Smooth muscle cell (in vitro differentiated cells): ENCODE results near the gene SOX5. TPM values are rescaled to one million over a fixed set of nuclear protein-coding genes. Genes with fewer than 3 reads are reported as not detected.

Experiments
- DNase-seq: peaks from one replicate; lab custom pipeline; 2025; ENCODE audit not compliant: unreplicated experiment; lab: John Stamatoyannopoulos, UW
- H2AFZ ChIP-seq: fragments of 200-600 bp; sonication (generic); 2 replicates; pipeline ENCODE4 v1.6.0; 2016; ENCODE audit warnings: antibody characterized with exemption, low read depth, mild to moderate bottlenecking
- H3F3A ChIP-seq: fragments of 200-600 bp; sonication (generic); 2 replicates; pipeline ENCODE4 v1.6.0; 2017; ENCODE audit warnings: antibody characterized with exemption, low read depth
- H3K27ac ChIP-seq: fragments of 200-600 bp; sonication (generic); 2 replicates; pipeline ENCODE4 v1.5.1; 2016; ENCODE audit warnings: low read depth, mild to moderate bottlenecking
- H3K27me3 ChIP-seq: fragments of 200-600 bp; sonication (generic); 2 replicates; pipeline ENCODE4 v1.6.1; 2016; ENCODE audit warnings: low read depth, mild to moderate bottlenecking
- H3K36me3 ChIP-seq: fragments of 200-600 bp; sonication (generic); 2 replicates; pipeline ENCODE4 v1.5.1; 2016; ENCODE audit warnings: low read depth
- H3K4me1 ChIP-seq: fragments of 200-600 bp; sonication (generic); 2 replicates; pipeline ENCODE4 v1.5.1; 2016; ENCODE audit warnings: low read depth
- H3K4me2 ChIP-seq: fragments of 200-600 bp; sonication (generic); 2 replicates; pipeline ENCODE4 v1.6.0; 2016; ENCODE audit warnings: mild to moderate bottlenecking
- H3K4me3 ChIP-seq: fragments of 200-600 bp; sonication (generic); 2 replicates; pipeline ENCODE4 v1.5.1; 2016; ENCODE audit warnings: mild to moderate bottlenecking
- H3K79me2 ChIP-seq: fragments of 200-600 bp; sonication (generic); 2 replicates; pipeline ENCODE4 v1.6.0; 2016; ENCODE audit warnings: low read depth, mild to moderate bottlenecking
- H3K9ac ChIP-seq: fragments of 200-600 bp; sonication (generic); 2 replicates; pipeline ENCODE4 v1.6.0; 2016; ENCODE audit warnings: low read depth
- H3K9me3 ChIP-seq: fragments of 200-600 bp; sonication (generic); replicated peaks from 2 replicates; pipeline ENCODE4 v1.5.1; 2016; ENCODE audit warnings: low read depth
- H4K20me1 ChIP-seq: fragments of 200-600 bp; sonication (generic); 2 replicates; pipeline ENCODE4 v1.6.0; 2016; ENCODE audit warnings: low read depth
- WGBS: methylation state at CpG from one replicate; pipeline ENCODE4 v1.1.7; 2016; ENCODE audit warnings: low lambda C conversion rate; 5-methylcytosine and 5-hydroxymethylcytosine counted together
- polyA plus RNA-seq: library from polyadenylated mRNA; unstranded; fragments of >200 nt; fragmentation: Nextera tagmentation; extraction: Ambion mirVana; gene quantifications from 2 replicates; pipeline ENCODE4 v1.2.1, GENCODE V29; 2016
- total RNA-seq: library from RNA; depleted of rRNA; stranded (reverse); fragments of >200 nt; gene quantifications from 2 replicates; pipeline ENCODE4 v1.2.3, GENCODE V29; 2014
- TF ChIP-seq, protein P1 (sequence below): fragments of 200-600 bp; sonication (generic); IDR thresholded peaks from 2 replicates; pipeline ENCODE4 v1.5.1; 2017; ENCODE audit warnings: borderline replicate concordance, mild to moderate bottlenecking, antibody characterized with exemption; ENCODE audit not compliant: insufficient read depth, poor library complexity, severe bottlenecking

SOX5 gene
- total and polyA plus RNA-seq, 2 experiments from 2014 or later: 22.3 to 47.8 TPM

GRCh38 chr12:23686095-23686494 lies 263.4 kb downstream of the SOX5 start:
- DNase-seq: no peak
- Histone ChIP-seq H3K4me1 (peaks cover 45% of the 10 kb centered on the region), H2AFZ (no peak overlapping the region), H3K9me3 (no peaks in the 10 kb centered on the region), H3K36me3 (peaks cover 5% of the 10 kb centered on the region), H4K20me1 (no peaks in the 10 kb centered on the region), H3K27me3 (no peaks in the 10 kb centered on the region), H3K79me2 (peaks cover 7% of the 10 kb centered on the region), H3K4me3 (no peak overlapping the region), H3F3A (no peaks in the 10 kb centered on the region), H3K27ac (no peak overlapping the region), H3K9ac (no peak overlapping the region), H3K4me2 (no peak overlapping the region)
- TF ChIP-seq, protein P1, sequence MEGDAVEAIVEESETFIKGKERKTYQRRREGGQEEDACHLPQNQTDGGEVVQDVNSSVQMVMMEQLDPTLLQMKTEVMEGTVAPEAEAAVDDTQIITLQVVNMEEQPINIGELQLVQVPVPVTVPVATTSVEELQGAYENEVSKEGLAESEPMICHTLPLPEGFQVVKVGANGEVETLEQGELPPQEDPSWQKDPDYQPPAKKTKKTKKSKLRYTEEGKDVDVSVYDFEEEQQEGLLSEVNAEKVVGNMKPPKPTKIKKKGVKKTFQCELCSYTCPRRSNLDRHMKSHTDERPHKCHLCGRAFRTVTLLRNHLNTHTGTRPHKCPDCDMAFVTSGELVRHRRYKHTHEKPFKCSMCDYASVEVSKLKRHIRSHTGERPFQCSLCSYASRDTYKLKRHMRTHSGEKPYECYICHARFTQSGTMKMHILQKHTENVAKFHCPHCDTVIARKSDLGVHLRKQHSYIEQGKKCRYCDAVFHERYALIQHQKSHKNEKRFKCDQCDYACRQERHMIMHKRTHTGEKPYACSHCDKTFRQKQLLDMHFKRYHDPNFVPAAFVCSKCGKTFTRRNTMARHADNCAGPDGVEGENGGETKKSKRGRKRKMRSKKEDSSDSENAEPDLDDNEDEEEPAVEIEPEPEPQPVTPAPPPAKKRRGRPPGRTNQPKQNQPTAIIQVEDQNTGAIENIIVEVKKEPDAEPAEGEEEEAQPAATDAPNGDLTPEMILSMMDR: no peak

DNA sequence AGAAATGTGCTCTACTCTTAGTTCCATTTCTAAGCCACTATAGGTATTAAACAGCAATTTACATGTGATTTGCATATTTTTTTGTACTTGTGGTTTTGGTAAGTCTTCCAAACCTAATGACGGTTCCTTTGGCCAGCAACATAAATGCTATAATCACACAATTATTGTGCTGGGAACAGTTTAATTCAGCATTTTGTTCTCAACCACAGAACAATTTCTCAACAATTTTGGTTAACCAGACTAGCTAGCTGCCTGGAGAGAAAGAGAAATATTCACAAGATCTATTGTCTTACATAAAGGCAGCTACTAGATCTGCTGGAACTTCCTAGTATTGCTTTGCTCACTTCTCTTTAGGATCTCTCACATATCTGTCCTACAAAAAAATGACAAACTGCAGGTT lies 265.3 kb downstream of the SOX5 start:
- peaks cover 10% of the 10 kb centered on the region for H3K36me3 ChIP-seq
- DNase-seq: no peak
- no peak overlapping the region for H3K4me2 ChIP-seq
- no peaks in the 10 kb centered on the region for H3K27me3 ChIP-seq
- H3K79me2 ChIP-seq: peaks cover 7% of the 10 kb centered on the region
- no peak overlapping the region for H2AFZ ChIP-seq
- no peaks in the 10 kb centered on the region for H3F3A ChIP-seq
- peaks cover 6% of the 10 kb centered on the region for H4K20me1 ChIP-seq
- TF ChIP-seq, protein P1: no peak
- H3K4me3 ChIP-seq: no peak overlapping the region
- H3K4me1 ChIP-seq: peaks cover 32% of the 10 kb centered on the region
- WGBS: 72% methylated on average over 1 of the region's 1 CpG
- no peaks in the 10 kb centered on the region for H3K9me3 ChIP-seq
- H3K27ac ChIP-seq: no peak overlapping the region
- H3K9ac ChIP-seq: no peak overlapping the region

GRCh38 chr12:23681237-23681636 lies 268.2 kb downstream of the SOX5 start:
- peaks cover 10% of the 10 kb centered on the region for H3K36me3 ChIP-seq
- H3K4me2 ChIP-seq: no peak overlapping the region
- peaks cover 6% of the 10 kb centered on the region for H4K20me1 ChIP-seq
- no peaks in the 10 kb centered on the region for H3K27me3 ChIP-seq
- H3K27ac ChIP-seq: no peak overlapping the region
- no peaks in the 10 kb centered on the region for H3F3A ChIP-seq
- TF ChIP-seq, protein P1: no peak
- H3K4me3 ChIP-seq: no peak overlapping the region
- no peak overlapping the region for H3K9ac ChIP-seq
- peaks cover 7% of the 10 kb centered on the region for H3K79me2 ChIP-seq
- H3K9me3 ChIP-seq: no peaks in the 10 kb centered on the region
- peaks cover 12% of the 10 kb centered on the region for H3K4me1 ChIP-seq
- DNase-seq: no peak
- H2AFZ ChIP-seq: no peak overlapping the region

- Histone ChIP-seq H3K9ac (no peak overlapping the region), H3K4me3 (no peak overlapping the region), H3K79me2 (peaks cover 3% of the 10 kb centered on the region), H3K4me2 (no peak overlapping the region), H3K27ac (no peak overlapping the region), H2AFZ (no peak overlapping the region), H3K4me1 (peaks cover 4% of the 10 kb centered on the region), H3K27me3 (no peaks in the 10 kb centered on the region), H3K9me3 (no peaks in the 10 kb centered on the region), H3F3A (no peaks in the 10 kb centered on the region), H4K20me1 (peaks cover 32% of the 10 kb centered on the region), H3K36me3 (no peaks in the 10 kb centered on the region)
- 96% methylated on average over 7 of the region's 7 CpGs for WGBS
- TF ChIP-seq, protein P1: no peak
- no peak for DNase-seq
These were observed 275.4 kb downstream of the SOX5 start for GRCh38 chr12:23674064-23674463.
